Measurements from ENCODE around the gene PDZK1IP1. TPM values are rescaled to one million over a fixed set of nuclear protein-coding genes. Genes with fewer than 3 reads are reported as not detected.
"Not testable (repeated sequence)": the region's sequence is repeated elsewhere in the genome, so short reads cannot be mapped to it uniquely, and the experiment has no call there.

Gene PDZK1IP1
- total and polyA plus RNA-seq, 11 donors, result 0.56 to 7.1 TPM; not detected in 9

DNA sequence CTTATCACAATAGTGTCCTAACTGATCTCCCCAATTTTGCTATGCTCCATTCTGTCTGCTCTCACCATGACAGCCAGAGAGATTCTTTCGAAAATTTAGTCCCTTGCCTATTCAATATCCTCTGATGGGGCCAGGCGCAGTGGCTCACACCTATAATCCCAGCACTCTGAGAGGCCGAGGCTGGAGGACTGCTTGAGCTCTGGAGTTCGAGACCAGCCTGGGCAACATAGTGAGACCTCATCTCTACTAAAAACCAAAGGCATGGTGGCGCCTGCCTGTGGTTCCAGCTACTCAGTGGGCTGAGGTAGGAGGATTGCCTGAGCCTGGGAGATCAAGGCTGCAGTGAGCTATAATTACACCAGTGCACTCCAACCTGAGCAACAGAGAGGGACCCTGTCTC is 16.1 kb upstream of the PDZK1IP1 start:
- WGBS, 4 donors, result 84 to 94% (median 90%) methylated on average over 5 of the region's 5 CpGs
- intact Hi-C loops (cut with DNase I), result no loop called here
- TF ChIP-seq, protein P1, sequence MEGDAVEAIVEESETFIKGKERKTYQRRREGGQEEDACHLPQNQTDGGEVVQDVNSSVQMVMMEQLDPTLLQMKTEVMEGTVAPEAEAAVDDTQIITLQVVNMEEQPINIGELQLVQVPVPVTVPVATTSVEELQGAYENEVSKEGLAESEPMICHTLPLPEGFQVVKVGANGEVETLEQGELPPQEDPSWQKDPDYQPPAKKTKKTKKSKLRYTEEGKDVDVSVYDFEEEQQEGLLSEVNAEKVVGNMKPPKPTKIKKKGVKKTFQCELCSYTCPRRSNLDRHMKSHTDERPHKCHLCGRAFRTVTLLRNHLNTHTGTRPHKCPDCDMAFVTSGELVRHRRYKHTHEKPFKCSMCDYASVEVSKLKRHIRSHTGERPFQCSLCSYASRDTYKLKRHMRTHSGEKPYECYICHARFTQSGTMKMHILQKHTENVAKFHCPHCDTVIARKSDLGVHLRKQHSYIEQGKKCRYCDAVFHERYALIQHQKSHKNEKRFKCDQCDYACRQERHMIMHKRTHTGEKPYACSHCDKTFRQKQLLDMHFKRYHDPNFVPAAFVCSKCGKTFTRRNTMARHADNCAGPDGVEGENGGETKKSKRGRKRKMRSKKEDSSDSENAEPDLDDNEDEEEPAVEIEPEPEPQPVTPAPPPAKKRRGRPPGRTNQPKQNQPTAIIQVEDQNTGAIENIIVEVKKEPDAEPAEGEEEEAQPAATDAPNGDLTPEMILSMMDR (IDR thresholded peaks at IDR 0.05), result no peak
- TF ChIP-seq POLR2A (IDR thresholded peaks at IDR 0.05), result no peak
- no peaks in the 10 kb centered on the region for H3K36me3 ChIP-seq
- ATAC-seq (no peak), DNase-seq (no peak)
- H3K9me3 ChIP-seq, result peaks cover 0 to 9% (median 4%) of the 10 kb centered on the region in 12 donors
- H3K27me3 ChIP-seq, result peaks cover 0 to 21% (median 4%) of the 10 kb centered on the region in 9 donors
- no peak overlapping the region for H3K4me3 ChIP-seq
- peaks cover 0 to 5% (median 0%) of the 10 kb centered on the region in 12 donors for H3K4me1 ChIP-seq
- H3K27ac ChIP-seq, result no peak overlapping the region

DNA sequence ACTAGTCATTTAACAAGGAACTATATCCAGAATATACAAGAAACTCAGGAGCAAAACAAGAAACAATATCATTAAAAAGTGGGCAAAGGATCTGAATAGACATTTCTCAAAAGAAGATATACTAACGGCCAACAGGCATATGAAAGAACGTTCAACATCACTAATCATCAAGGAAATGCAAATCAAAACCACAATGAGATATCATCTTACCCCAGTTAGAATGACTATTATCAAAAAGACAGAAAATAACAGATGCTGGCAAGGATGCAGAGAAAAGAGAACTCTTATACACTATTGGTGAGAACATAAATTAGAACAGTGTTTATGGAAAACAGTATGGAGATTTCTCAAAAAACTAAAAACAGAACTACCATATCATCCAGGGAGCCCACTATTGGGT is 13.7 kb upstream of the PDZK1IP1 start:
- 28 to 65% (median 54%) methylated on average over 2 of the region's 2 CpGs for WGBS, 4 donors
- H3K9me3 ChIP-seq; ATAC-seq; H3K4me1 ChIP-seq; intact Hi-C loops (cut with DNase I); H3K36me3 ChIP-seq; H3K27ac ChIP-seq; H3K4me3 ChIP-seq; DNase-seq: not testable (repeated sequence)
- peaks cover 0 to 15% (median 0%) of the 10 kb centered on the region in 9 donors for H3K27me3 ChIP-seq

DNA sequence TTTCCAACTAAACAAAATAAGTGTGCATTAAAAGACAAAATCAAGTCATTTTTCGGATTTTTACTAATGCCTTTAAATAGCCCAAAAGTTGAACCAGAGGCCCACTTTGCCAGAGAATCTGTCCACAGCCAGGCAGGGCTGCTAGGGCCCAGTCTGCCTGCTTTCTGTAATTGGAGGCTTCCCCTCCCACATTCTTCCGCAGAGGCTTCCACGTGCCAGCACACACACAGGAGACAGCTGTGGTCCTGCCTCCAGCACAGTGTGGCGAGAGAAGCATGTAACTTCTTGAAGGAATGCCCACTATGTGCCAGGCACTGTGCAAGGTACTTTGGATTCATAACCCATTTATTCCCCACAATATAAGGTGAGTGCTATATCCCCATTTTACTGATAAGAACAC is 11.3 kb upstream of the PDZK1IP1 start:
- H3K27ac ChIP-seq, result no peak overlapping the region
- H3K27me3 ChIP-seq, result peaks cover 0 to 12% (median 0%) of the 10 kb centered on the region in 9 donors
- intact Hi-C loops (cut with DNase I), result no loop called here
- peaks cover 0 to 6% (median 0%) of the 10 kb centered on the region in 12 donors for H3K4me1 ChIP-seq
- H3K4me3 ChIP-seq, result no peak overlapping the region
- WGBS, 4 donors, result 30 to 41% (median 33%) methylated on average over 4 of the region's 4 CpGs
- no peak for DNase-seq
- peaks cover 0 to 9% (median 4%) of the 10 kb centered on the region in 12 donors for H3K9me3 ChIP-seq
- TF ChIP-seq, protein P1 (IDR thresholded peaks at IDR 0.05), result no peak
- TF ChIP-seq POLR2A (IDR thresholded peaks at IDR 0.05), result no peak
- ATAC-seq, result no peak
- no peaks in the 10 kb centered on the region for H3K36me3 ChIP-seq

DNA sequence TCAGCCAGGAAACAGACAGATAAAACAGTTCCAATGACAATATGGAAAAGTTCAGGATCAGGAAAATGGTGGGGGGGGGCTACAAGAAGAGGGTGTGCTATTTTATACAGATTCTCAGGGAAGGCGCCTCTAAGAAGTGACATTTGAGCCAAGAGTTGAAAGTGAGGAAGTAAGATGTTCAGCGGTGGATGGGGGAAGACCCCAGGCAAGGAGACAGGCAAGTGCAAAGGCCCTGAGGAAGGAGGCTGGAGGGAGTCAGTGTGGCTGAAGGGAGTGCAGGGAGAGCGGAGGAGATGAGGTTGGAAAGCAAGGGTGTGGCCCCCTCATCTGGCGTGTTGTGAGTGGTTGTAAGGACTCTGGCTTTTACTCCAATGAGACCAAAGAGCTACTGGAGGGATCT is 8.4 kb upstream of the PDZK1IP1 start:
- Histone ChIP-seq H3K4me3 (no peak overlapping the region), H3K9me3 (peaks cover 0 to 6% (median 4%) of the 10 kb centered on the region in 12 donors), H3K27ac (no peak overlapping the region), H3K27me3 (peaks cover 0 to 9% (median 0%) of the 10 kb centered on the region in 9 donors), H3K4me1 (peaks cover 0 to 7% (median 0%) of the 10 kb centered on the region in 12 donors), H3K36me3 (no peaks in the 10 kb centered on the region)
- no peak for ATAC-seq
- WGBS, 4 donors, result 77 to 84% (median 80%) methylated on average over 4 of the region's 4 CpGs
- TF ChIP-seq POLR2A (IDR thresholded peaks at IDR 0.05), result no peak
- TF ChIP-seq, protein P1 (IDR thresholded peaks at IDR 0.05), result no peak
- no peak for DNase-seq
- intact Hi-C loops (cut with DNase I), result loop anchor here in 1 of 10 donors (5.0 kb wide), 1 partner anchor 514 kb away; no protein-coding TSS in a partner anchor

DNA sequence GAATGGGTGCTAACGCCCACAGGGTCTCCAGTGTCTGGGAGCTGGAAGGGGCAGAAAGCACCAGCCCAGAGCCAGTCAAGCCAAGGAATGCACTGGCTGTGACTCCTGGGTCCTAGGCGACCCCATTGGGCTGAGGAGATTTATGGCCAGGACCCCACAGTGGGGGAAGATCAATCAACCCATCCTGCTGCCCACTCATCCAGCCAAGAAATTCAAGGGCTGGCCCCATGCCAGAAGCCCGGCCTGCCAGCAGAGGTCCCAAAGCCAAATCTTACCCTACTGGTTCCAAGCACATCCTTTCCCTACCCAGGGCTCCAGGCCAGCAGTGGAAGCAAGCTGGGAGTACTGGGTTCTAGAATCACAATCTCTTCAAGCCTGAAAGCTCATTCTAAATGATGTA is 6.8 kb upstream of the PDZK1IP1 start:
- H3K4me1 ChIP-seq, result peaks cover 0 to 13% (median 4%) of the 10 kb centered on the region in 12 donors
- H3K4me3 ChIP-seq, result no peak overlapping the region
- ATAC-seq, result peak in 1 of 4 donors; percentile 12
- intact Hi-C loops (cut with DNase I), result loop anchor here in 1 of 10 donors (5.0 kb wide), 1 partner anchor 516 kb away; no protein-coding TSS in a partner anchor
- TF ChIP-seq POLR2A (IDR thresholded peaks at IDR 0.05), result no peak
- TF ChIP-seq, protein P1 (IDR thresholded peaks at IDR 0.05), result no peak
- DNase-seq, result no peak
- 56 to 90% (median 60%) methylated on average over 2 to 3 of the region's 3 CpGs for WGBS, 4 donors
- H3K27me3 ChIP-seq, result peaks cover 0 to 11% (median 0%) of the 10 kb centered on the region in 9 donors
- no peak overlapping the region for H3K27ac ChIP-seq
- no peaks in the 10 kb centered on the region for H3K36me3 ChIP-seq
- no peaks in the 10 kb centered on the region for H3K9me3 ChIP-seq

DNA sequence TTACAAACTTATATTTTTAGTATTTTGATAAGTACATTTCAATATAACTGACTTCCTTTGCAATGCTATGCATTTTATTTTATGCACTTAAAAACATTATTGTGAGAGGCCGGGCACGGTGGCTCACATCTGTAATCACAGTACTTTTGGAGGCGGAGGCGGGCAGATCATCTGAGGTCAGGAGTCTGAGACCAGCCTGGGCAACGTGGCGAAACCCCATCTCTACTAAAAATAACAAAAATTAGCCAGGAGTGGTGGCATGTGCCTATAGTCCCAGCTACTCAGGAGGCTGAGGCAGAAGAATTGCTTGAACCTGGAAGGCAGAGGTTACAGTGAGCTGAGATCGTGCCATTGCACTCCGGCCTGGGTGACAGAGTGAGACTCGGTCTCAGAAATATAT is 6.1 kb upstream of the PDZK1IP1 start:
- H3K27ac ChIP-seq, H3K9me3 ChIP-seq, H3K4me3 ChIP-seq, DNase-seq, ATAC-seq, H3K36me3 ChIP-seq: not testable (repeated sequence)
- H3K27me3 ChIP-seq, result peaks cover 0 to 11% (median 0%) of the 10 kb centered on the region in 9 donors
- peaks cover 0 to 13% (median 4%) of the 10 kb centered on the region in 12 donors for H3K4me1 ChIP-seq
- WGBS, 4 donors, result 80 to 94% (median 88%) methylated on average over 9 of the region's 9 CpGs
- intact Hi-C loops (cut with DNase I), result loop anchor here in 1 of 10 donors (5.0 kb wide), 1 partner anchor 516 kb away; no protein-coding TSS in a partner anchor

All from heart left ventricle (tissue), 16 donors.